Stimulated activated CD4-positive, alpha-beta T cell treated with anti-CD3 and anti-CD28 coated beads, Interleukin-1b, Interleukin-23, amount 100 ng/mL, for 1 hour (primary cell): ENCODE measurements around the gene RASSF5.

Source experiments
- DNase-seq, 2 donors: peaks; one replicate each; pipeline ENCODE4 v3.0.0-alpha.2; 2020; ENCODE audit warnings: low read depth in 2 of 2

RASSF5 gene

GRCh38 chr1:206634365-206635079, 127.2 kb downstream of the RASSF5 start:
- DNase-seq, result peak; percentile 27 to 66

GRCh38 chr1:206635080-206635977, 128.0 kb downstream of the RASSF5 start, which contains the start of gene DYRK3:
Gene DYRK3, plus strand, starts transcription at chr1:206635536. Its CDS starts 168 bp downstream, at chr1:206635704.
- DNase-seq, result peak; percentile 76 to 79

- no peak for DNase-seq
Measured at GRCh38 chr1:206635978-206636345, 128.6 kb downstream of the RASSF5 start.

- DNase-seq, result no peak
Measured at GRCh38 chr1:206636671-206637070, 129.3 kb downstream of the RASSF5 start.

GRCh38 chr1:206637605-206638004, 130.3 kb downstream of the RASSF5 start:
- no peak for DNase-seq
